ENCODE measurements around the gene WIZ. TPM values are rescaled to one million over a fixed set of nuclear protein-coding genes. Genes with fewer than 3 reads are reported as not detected.

The WIZ gene
- total and polyA plus RNA-seq, 10 of the 15 experiments (the other 5 are each of a cell fraction or from before 2014, with no cell fraction given), result 0.10 to 26.7 (median 2.7) TPM

DNA sequence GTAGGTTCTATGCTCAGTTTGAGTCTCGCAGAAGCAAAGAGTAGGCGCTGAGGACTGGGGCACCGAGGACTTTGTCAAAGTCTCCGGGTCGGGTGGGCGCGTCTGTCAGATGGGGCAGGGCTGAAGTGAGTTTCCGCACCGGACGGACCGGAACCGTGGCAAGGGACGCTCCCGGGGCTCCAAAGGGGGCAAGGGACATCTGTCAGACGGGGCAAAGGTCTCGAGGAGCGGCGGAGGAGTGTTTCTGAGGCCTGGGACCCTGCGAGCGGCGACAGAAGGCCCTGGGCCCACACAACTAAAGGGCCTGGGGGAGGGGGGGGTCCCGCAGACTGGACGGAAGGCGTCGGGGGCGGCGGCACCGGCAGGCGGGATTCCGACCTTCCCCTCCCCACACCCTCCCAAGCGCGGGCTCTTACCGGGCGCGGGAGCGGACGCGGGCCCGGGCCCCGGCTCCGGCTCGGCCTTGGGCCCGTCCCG lies 17.7 kb downstream of the WIZ start:
- Histone ChIP-seq H2AFZ (ENCODE audit: control insufficient read depth, low read depth, low read length) (no peak overlapping the region; the same call in 1 of the 2 replicates), H3K79me2 (ENCODE audit: control insufficient read depth, insufficient read depth, low read length) (peaks cover 32% of the 10 kb centered on the region), H4K20me1 (ENCODE audit: control insufficient read depth, insufficient read depth) (no peaks in the 10 kb centered on the region), H3K4me3 (peak overlapping the region; percentile 98), H3K36me3 (ENCODE audit: control insufficient read depth in 2 of 2, insufficient read depth in 2 of 2, low read length in 1 of 2) (peaks cover 3 to 10% of the 10 kb centered on the region in 2 experiments; a peak in 3 of 4 replicates), H3K9ac (ENCODE audit: control insufficient read depth, insufficient read depth, low read length) (peak overlapping the region; percentile 94), H3K9me3 (replicated peaks; ENCODE audit: control insufficient read depth, insufficient read depth, low read length) (no peaks in the 10 kb centered on the region), H3K27me3 (replicated peaks in 1 of 2; ENCODE audit: control insufficient read depth in 2 of 2, insufficient read depth in 2 of 2, low read length in 1 of 2) (no peaks in the 10 kb centered on the region), H3K27ac (ENCODE audit: control insufficient read depth, insufficient read depth) (peak overlapping the region; percentile 84), H3K4me1 (ENCODE audit: control insufficient read depth, insufficient read depth, low read length) (peaks cover 10% of the 10 kb centered on the region), H3K4me2 (ENCODE audit: control insufficient read depth, insufficient read depth) (peak overlapping the region; percentile 99)
- WGBS (ENCODE audit: insufficient coverage, insufficient replicate concordance, low lambda C conversion rate, missing lambda C conversion rate), result under 1% methylated on average over 21 of the region's 44 CpGs
- ChIA-PET RAD21 (ENCODE audit: unreplicated experiment) (interaction anchor here (1.1 to 2.5 kb wide), 2 partner anchors 13 to 32 kb away, joined by 5 to 14 read pairs; partner anchors contain the start of genes AKAP8L and RASAL3), SMC1A (ENCODE audit: uncharacterized antibody, unreplicated experiment) (interaction anchor here (1.2 kb wide), 1 partner anchor 123 kb away, joined by 4 read pairs; no protein-coding TSS in a partner anchor), CTCF (interaction anchor here (1.3 to 3.6 kb wide), 2 partner anchors 13 to 52 kb away, joined by 4 to 20 read pairs; partner anchors contain the start of genes AKAP8 and AKAP8L), POLR2A (interaction anchor here (0.8 to 1.6 kb wide), 2 partner anchors 12 to 35 kb away, joined by 3 to 9 read pairs; partner anchors contain the start of gene AKAP8L)
- peak; percentile 13; the same call in 2 of the 3 replicates for ATAC-seq
- no peak for DNase-seq (ENCODE audit: low read depth, low spot score)
- intact Hi-C loops (cut with micrococcal nuclease; ENCODE audit: unreplicated experiment), result loop anchor here (2.0 to 5.0 kb wide), 2 partner anchors 13 to 125 kb away; partner anchors contain the start of gene AKAP8L
- BruUV-seq (replicated peaks), result no TSS peak
- in situ Hi-C loops (cut with MboI), result no loop called here
- no peak for FAIRE-seq
- TF ChIP-seq POU2F2 (IDR thresholded peaks at IDR 0.05; ENCODE audit: borderline replicate concordance, low read depth, low read length), result no peak
- TF ChIP-seq MEF2A (IDR thresholded peaks at IDR 0.05; ENCODE audit: insufficient read depth, low read depth, low read length), result no peak
- TF ChIP-seq ETV6 (conservative IDR thresholded peaks at IDR 0.05 in 1 of 2, IDR thresholded peaks at IDR 0.05 in 1 of 2; ENCODE audit: borderline replicate concordance in 1 of 2, low read depth in 1 of 2), result no peak
- no peak for TF ChIP-seq ATF7 (IDR thresholded peaks at IDR 0.05; ENCODE audit: low read depth)
- TF ChIP-seq NR2C2 (IDR thresholded peaks at IDR 0.05; ENCODE audit: borderline replicate concordance, control insufficient read depth, insufficient read length, low read depth), result no peak
- TF ChIP-seq POLR2AphosphoS5 (IDR thresholded peaks at IDR 0.05; ENCODE audit: low read length), result no peak
- TF ChIP-seq, protein P1, sequence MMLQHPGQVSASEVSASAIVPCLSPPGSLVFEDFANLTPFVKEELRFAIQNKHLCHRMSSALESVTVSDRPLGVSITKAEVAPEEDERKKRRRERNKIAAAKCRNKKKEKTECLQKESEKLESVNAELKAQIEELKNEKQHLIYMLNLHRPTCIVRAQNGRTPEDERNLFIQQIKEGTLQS (IDR thresholded peaks at IDR 0.05; ENCODE audit: borderline replicate concordance, extremely low read depth, low read depth, low read length), result no peak
- TF ChIP-seq FOS (IDR thresholded peaks at IDR 0.05; ENCODE audit: borderline replicate concordance, extremely low read depth, insufficient read length), result no peak
- TF ChIP-seq, protein P2, sequence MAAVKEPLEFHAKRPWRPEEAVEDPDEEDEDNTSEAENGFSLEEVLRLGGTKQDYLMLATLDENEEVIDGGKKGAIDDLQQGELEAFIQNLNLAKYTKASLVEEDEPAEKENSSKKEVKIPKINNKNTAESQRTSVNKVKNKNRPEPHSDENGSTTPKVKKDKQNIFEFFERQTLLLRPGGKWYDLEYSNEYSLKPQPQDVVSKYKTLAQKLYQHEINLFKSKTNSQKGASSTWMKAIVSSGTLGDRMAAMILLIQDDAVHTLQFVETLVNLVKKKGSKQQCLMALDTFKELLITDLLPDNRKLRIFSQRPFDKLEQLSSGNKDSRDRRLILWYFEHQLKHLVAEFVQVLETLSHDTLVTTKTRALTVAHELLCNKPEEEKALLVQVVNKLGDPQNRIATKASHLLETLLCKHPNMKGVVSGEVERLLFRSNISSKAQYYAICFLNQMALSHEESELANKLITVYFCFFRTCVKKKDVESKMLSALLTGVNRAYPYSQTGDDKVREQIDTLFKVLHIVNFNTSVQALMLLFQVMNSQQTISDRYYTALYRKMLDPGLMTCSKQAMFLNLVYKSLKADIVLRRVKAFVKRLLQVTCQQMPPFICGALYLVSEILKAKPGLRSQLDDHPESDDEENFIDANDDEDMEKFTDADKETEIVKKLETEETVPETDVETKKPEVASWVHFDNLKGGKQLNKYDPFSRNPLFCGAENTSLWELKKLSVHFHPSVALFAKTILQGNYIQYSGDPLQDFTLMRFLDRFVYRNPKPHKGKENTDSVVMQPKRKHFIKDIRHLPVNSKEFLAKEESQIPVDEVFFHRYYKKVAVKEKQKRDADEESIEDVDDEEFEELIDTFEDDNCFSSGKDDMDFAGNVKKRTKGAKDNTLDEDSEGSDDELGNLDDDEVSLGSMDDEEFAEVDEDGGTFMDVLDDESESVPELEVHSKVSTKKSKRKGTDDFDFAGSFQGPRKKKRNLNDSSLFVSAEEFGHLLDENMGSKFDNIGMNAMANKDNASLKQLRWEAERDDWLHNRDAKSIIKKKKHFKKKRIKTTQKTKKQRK (IDR thresholded peaks at IDR 0.05; ENCODE audit: low read depth, low read length), result no peak
